Activated CD4-positive, alpha-beta T cell treated with anti-CD3 and anti-CD28 coated beads, Interleukin-2, amount 50 U/mL, for 24 hours (primary cell): Measurements from ENCODE around the gene SOD3.

Source experiments
- DNase-seq, 2 donors: peaks; one replicate each; pipeline ENCODE4 v3.0.0-alpha.2; 2020; ENCODE audit warnings: low read depth in 1 of 2, low spot score in 1 of 2

Gene SOD3

DNA sequence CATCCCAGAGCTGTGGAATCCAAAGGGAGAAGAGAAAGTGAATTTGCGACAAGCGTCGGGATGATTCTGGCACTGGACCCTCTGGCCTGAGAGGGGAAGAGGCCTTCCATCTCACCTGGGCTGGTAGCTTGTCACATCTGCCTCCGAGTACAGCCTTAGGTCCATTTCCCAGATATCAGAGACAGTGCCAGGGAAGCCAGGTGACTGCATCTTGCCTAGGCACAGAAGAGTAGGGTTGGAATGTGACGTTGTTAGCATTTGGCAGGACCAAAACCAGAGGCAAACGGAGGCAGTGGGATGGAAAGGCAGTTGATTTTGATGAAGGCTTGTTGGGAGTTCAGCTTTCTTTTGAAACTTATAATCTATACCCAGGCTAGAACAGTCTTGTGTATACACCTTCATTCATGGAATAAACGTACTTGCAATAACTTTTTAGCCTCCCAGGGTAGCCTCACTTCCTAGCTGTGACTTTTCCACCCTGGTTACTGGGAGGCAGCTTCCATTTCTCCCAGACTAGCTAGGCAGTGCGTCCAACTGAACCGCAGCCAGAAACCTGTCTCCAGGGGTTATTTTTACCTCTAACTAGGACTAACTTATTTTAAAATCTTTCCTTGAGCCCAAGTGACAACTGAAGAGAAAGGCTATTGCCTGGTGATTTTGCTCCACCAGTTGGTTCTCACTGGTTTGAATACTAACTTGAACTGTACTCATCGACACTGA is 5.9 kb downstream of the SOD3 start:
- no peak for DNase-seq

DNA sequence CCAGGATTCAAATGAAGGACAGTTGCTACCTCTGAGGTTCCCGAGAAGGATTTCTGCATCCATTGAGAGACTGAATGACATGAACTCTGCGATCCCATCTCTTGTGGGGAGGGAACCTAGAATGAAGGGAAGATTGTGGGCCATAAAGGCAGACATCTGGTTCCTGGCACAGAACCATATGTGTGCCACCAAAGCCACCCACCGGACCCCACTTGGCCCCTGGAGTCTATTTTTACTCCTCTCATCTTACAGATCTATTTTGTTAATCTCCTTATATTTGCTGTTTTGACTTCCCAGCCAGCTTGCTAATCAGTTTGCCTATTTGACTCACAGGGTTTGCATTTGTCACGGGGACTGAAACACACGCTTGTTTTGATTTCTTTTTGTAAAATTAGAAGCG is 7.3 kb downstream of the SOD3 start:
- no peak for DNase-seq

DNA sequence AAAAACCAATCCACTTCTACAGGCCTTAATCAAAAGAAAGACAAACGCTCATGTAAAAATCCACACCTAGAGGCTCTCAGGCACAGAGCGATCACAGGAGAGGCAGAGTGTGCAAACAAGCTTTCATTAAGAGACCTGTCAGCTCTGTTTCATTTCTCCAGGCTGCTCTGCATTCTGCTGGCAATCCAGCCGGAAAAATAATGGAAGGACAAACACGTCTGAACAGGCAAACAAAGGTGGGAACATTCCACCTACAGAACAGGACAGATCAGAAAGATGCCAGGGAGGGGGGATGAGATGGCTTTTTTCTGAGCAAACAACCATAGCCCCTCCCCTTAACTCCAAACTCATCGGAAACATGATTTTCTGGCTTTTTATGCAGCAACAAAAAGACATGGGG is 9.7 kb downstream of the SOD3 start:
- DNase-seq = no peak

- no peak for DNase-seq
Observed at GRCh38 chr4:24805566-24805965, 10.2 kb downstream of the SOD3 start.

- no peak for DNase-seq
Observed at GRCh38 chr4:24806206-24806990, 11.0 kb downstream of the SOD3 start.

GRCh38 chr4:24807611-24808010 is 12.2 kb downstream of the SOD3 start:
- no peak for DNase-seq

GRCh38 chr4:24808261-24808660 is 12.9 kb downstream of the SOD3 start:
- DNase-seq = no peak

- no peak for DNase-seq
Observed at GRCh38 chr4:24808955-24809354, 13.6 kb downstream of the SOD3 start.

DNA sequence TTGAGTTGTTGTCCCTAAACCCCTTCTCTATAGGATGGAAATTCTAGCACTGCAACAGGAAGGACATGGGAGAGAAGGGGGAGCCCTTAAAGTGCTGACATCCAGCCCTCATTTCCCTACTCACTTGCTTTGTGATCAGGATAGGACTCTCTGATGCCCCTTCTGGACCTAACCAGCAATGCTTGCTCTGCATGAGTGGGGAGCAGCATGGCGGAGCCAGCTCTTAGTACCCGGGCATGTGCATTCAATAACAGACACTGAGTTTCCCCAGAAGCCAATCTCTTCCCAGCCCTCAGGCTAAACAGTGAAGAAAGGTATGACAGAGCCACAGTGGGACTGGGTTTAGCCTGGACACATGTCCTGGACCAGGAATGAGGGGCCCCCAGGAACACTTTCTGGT is 14.0 kb downstream of the SOD3 start:
- no peak for DNase-seq

DNA sequence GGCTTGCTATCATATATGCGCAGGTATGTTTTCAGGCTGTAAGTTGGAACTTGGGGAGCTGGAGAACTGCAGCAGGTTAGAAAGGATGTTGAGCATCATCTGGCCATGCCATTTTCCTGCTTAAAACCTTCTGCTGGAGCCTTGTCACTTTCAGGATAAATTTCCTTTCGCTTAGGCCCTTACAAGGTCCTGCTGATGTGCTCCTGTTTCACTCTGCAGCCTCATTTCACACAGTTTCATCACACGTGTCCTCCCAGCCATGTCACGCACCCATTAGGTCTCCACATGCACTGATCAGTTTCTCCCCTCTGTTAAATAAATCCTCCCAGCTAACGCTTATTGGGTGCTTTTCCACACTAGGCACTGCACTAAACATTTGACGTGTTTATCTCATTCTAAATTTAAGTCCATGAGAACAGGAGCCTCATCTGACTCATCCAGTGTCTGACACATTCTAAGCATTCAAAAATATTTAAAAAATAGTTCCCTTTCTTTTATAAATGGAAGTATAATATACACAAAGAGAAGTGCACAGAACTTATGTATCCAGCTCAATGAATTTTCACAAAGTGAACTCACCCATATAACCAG is 14.5 kb downstream of the SOD3 start:
- no peak for DNase-seq

DNA sequence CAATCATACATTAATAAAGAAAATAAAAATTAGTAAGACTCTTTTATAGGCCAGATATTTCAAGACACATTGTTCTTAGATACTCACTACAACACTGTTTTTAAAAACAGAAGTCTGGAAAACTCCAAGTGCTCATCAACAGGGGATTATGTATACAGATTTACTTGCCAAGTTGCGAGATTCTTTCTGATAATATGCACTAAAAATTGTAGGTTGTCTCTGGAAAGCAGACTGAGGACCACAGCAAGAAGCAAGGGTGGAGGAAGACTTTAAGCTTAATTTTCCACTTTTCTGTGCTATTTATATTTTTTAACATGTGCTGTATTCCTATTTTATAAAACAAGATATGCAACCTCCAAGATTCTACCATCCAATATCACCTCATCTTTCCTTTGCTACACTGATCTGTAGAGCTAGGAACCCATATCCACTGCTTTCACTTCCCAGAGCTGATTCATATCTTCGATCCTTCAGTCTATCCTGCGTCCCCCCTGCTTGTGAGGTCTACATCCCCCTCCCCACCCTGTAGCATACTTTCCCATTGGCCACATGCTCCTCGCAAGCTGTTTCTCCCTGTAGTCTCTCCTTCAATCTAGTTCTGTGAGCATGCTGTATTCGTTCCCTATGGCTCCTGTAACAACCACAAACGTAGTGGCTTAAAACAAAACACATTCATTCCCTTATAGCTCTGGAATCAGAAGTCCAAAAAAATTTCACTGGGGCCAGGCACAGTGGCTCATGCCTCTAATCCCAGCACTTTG is 15.7 kb downstream of the SOD3 start:
- DNase-seq = no peak

- no peak for DNase-seq
Observed at GRCh38 chr4:24813732-24814131, 18.4 kb downstream of the SOD3 start.

- no peak for DNase-seq
Observed at GRCh38 chr4:24816797-24817196, 21.4 kb downstream of the SOD3 start.

GRCh38 chr4:24820541-24820940 is 25.2 kb downstream of the SOD3 start:
- no peak for DNase-seq

DNA sequence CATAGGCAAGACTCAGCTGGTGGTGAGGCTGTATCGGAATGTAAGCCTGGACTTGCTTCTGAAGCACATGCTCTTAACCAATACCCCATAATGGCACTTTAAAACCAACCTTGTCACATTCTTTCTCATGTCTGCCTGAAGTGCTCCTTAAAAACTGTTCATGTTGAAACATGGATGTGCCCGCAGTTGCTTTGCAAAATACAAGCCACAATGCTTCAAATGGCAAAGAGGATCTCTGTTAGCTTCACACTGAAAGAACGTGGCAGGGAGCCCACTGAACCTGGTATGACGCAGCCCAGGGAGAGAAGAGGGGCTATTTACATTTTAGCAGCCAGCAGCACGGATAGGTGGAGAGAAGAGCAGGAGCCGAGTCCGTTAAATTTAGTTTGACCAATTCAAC is 29.3 kb downstream of the SOD3 start:
- no peak for DNase-seq

- no peak for DNase-seq
Observed at GRCh38 chr4:24831637-24832036, 36.3 kb downstream of the SOD3 start.

- no peak for DNase-seq
Observed at GRCh38 chr4:24835696-24836095, 40.3 kb downstream of the SOD3 start.

DNA sequence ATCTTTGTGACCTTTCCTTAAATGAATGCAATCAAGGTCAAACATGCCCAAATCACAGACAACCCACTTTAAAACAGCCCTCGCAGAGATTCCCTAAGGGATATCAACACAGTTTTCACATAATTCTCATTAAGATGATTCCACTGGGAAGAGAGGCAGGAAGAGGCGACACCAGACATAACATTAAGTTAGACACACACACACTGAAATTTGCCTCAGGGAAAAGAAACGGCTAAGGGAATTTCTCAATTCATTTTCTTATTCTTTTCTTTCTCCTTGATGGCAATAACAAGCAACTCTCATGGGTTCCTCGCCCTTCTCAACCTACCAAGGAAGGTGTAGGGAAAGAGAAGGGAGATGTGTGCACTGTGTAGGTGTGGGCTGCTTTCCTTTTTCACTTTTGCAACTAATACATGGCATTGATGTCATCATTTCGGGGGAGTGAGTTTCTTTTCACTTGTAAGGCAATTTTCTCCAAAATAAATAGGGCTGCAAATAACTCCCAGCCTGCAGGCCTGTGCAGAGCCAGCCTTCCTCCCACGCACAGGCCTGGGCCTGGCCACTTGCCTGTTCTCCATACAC is 41.4 kb downstream of the SOD3 start:
- no peak for DNase-seq

DNA sequence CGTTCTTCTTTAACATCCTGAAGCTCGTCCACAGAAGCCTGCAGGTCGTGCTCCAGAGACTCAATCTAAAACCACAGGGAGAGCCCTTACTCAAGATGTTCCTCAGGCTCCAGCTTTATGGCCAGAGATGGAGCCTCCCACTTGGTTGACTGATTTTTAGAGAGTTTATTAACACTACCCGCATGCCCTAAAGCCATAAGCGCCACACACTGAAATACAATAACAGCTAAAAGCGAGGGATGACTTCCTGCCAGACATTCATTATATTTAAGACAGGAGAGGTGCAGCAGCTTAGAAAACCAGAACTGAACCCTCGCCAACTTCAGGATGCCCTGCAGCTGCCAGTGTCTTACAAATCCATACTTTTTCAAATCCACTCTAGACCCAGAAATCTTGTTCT is 42.0 kb downstream of the SOD3 start:
- DNase-seq = no peak

GRCh38 chr4:24837781-24838180 is 42.4 kb downstream of the SOD3 start:
- DNase-seq = no peak

GRCh38 chr4:24840362-24840761 is 45.0 kb downstream of the SOD3 start:
- DNase-seq = no peak
